WTC11 (cell line): ENCODE measurements around the gene NENF. TPM values are rescaled to one million over a fixed set of nuclear protein-coding genes. Genes with fewer than 3 reads are reported as not detected.
A peak's percentile ranks its signal among the peaks of the same experiment; 100 is the strongest.

Experiments used
- ATAC-seq: fragments of 200-7000 bp; cut with Tn5 transposase; 2 replicates; pipeline ENCODE4 v1.10.0; 2021; ENCODE audit warnings: mild to moderate bottlenecking, moderate library complexity
- CTCF ChIA-PET: fragments of 300-600 bp; sonication (Branson Sonifier 250); formaldehyde crosslinking; loops from one replicate; lab custom pipeline; 2021; ENCODE audit warnings: antibody characterized with exemption; lab: Charles Lee
- POLR2A ChIA-PET: fragments of 350-600 bp; sonication (Branson Sonifier 250); formaldehyde crosslinking; loops from one replicate; lab custom pipeline; 2021; ENCODE audit warnings: antibody characterized with exemption; lab: Charles Lee
- DNase-seq: peaks from one replicate; pipeline ENCODE4 v3.0.0; 2021; ENCODE audit warnings: low spot score
- H3K27ac Mint-ChIP-seq: 2 replicates; pipeline ENCODE4 v1.8.0; 2021; ENCODE audit warnings: mixed read lengths
- H3K27me3 Mint-ChIP-seq: 2 replicates; pipeline ENCODE4 v1.8.0; 2021; ENCODE audit warnings: low read depth, mild to moderate bottlenecking, moderate library complexity, mixed read lengths
- H3K36me3 Mint-ChIP-seq: 2 replicates; pipeline ENCODE4 v1.8.0; 2021; ENCODE audit warnings: mixed read lengths
- H3K4me1 Mint-ChIP-seq: 2 replicates; pipeline ENCODE4 v1.8.0; 2022; ENCODE audit warnings: mixed read lengths
- H3K4me3 Mint-ChIP-seq: 2 replicates; pipeline ENCODE4 v1.8.0; 2021; ENCODE audit warnings: mild to moderate bottlenecking, moderate library complexity, mixed read lengths
- H3K9me3 Mint-ChIP-seq: 2 replicates; pipeline ENCODE4 v1.8.0; 2021; ENCODE audit warnings: mixed read lengths
- ARID4B ChIP-seq: sonication (generic); formaldehyde crosslinking; IDR thresholded peaks from 2 replicates; pipeline ENCODE4 v1.8.0; 2023; ENCODE audit warnings: missing genetic modification reagents, mild to moderate bottlenecking, borderline replicate concordance
- ATF6 ChIP-seq: sonication (generic); formaldehyde crosslinking; IDR thresholded peaks from 2 replicates; pipeline ENCODE4 v1.8.1; 2023; ENCODE audit warnings: mild to moderate bottlenecking, missing genetic modification reagents
- CTCF ChIP-seq: fragments of 200-600 bp; IDR thresholded peaks from 2 replicates; pipeline ENCODE4 v1.8.0; 2022; ENCODE audit warnings: antibody characterized with exemption
- E2F4 ChIP-seq: sonication (generic); formaldehyde crosslinking; IDR thresholded peaks from 2 replicates; pipeline ENCODE4 v1.8.1; 2022; ENCODE audit warnings: low read depth, mild to moderate bottlenecking, moderate library complexity, missing genetic modification reagents, borderline replicate concordance
- ELF4 ChIP-seq: sonication (generic); formaldehyde crosslinking; IDR thresholded peaks from 2 replicates; pipeline ENCODE4 v1.8.1; 2022; ENCODE audit warnings: low read depth, mild to moderate bottlenecking, moderate library complexity, missing genetic modification reagents
- EMX1 ChIP-seq: fragments of 250-450 bp; sonication (Bioruptor Pico); IDR thresholded peaks from 2 replicates; pipeline ENCODE4 v1.8.0; 2021; ENCODE audit warnings: mild to moderate bottlenecking
- FOXP4 ChIP-seq: sonication (generic); formaldehyde crosslinking; IDR thresholded peaks from 2 replicates; pipeline ENCODE4 v1.8.0; 2022; ENCODE audit warnings: mild to moderate bottlenecking, missing genetic modification reagents
- GABPB1 ChIP-seq: sonication (generic); formaldehyde crosslinking; IDR thresholded peaks from 2 replicates; pipeline ENCODE4 v1.8.1; 2023; ENCODE audit warnings: mild to moderate bottlenecking, missing genetic modification reagents
- HMGA2 ChIP-seq: fragments of 250-450 bp; sonication (Bioruptor Pico); IDR thresholded peaks from 2 replicates; pipeline ENCODE4 v1.4.0; 2021; ENCODE audit warnings: mild to moderate bottlenecking, moderate library complexity
- NR1H2 ChIP-seq: sonication (generic); formaldehyde crosslinking; IDR thresholded peaks from 2 replicates; pipeline ENCODE4 v1.9.0; 2021; ENCODE audit warnings: mild to moderate bottlenecking, moderate library complexity, missing genetic modification reagents
- ZNF121 ChIP-seq: sonication (generic); formaldehyde crosslinking; IDR thresholded peaks from 2 replicates; pipeline ENCODE4 v1.8.0; 2023; ENCODE audit warnings: missing genetic modification reagents
- ZNF416 ChIP-seq: fragments of 250-450 bp; sonication (Bioruptor Pico); IDR thresholded peaks from 2 replicates; pipeline ENCODE4 v1.9.0; 2021; ENCODE audit warnings: mild to moderate bottlenecking, inconsistent platforms
- ZNF671 ChIP-seq: fragments of 250-450 bp; sonication (Bioruptor Pico); IDR thresholded peaks from 2 replicates; pipeline ENCODE4 v1.8.0; 2021; ENCODE audit warnings: mild to moderate bottlenecking
- total RNA-seq: library from RNA; stranded (reverse); gene quantifications from 3 replicates; pipeline ENCODE4 v1.2.3, GENCODE V29; 2021

NENF gene
- total RNA-seq, 1 experiment from 2014 or later: 27.3 TPM

GRCh38 chr1:212455803-212456528 lies 23.2 kb downstream of the NENF start:
- POLR2A ChIA-PET: interaction anchor here (1.1 to 1.5 kb wide), 4 partner anchors 103 to 420 kb away, joined by 3 to 7 read pairs (median 4); partner anchors contain the start of genes ATF3, DTL and INTS7
- CTCF ChIA-PET: interaction anchor here (0.5 to 4.8 kb wide), 113 partner anchors 10 to 775 kb away, joined by 3 to 55 read pairs (median 5); partner anchors contain the start of genes ATF3, BATF3, DTL and INTS7
- no peak overlapping the region for H3K4me3 Mint-ChIP-seq
- peak; percentile 79 for ATAC-seq
- H3K9me3 Mint-ChIP-seq: 0 out of 2 replicates have a peak, but pooled peaks cover 7% of the 10 kb centered on the region
- peak; percentile 93 for DNase-seq
- no peaks in the 10 kb centered on the region for H3K27me3 Mint-ChIP-seq
- no peaks in the 10 kb centered on the region for H3K36me3 Mint-ChIP-seq
- TF ChIP-seq ZNF671 (0 out of 2 replicates have a peak, but pooled peaks have one; percentile 38), FOXP4 (CRISPR knock-in tag) (no peak), ARID4B (no peak), ATF6 (CRISPR knock-in tag) (no peak), HMGA2 (no peak), ELF4 (CRISPR knock-in tag) (no peak), NR1H2 (CRISPR knock-in tag) (no peak), CTCF (peak; percentile 99), ZNF121 (CRISPR knock-in tag) (peak; percentile 94), GABPB1 (CRISPR knock-in tag) (no peak), ZNF416 (CRISPR knock-in tag) (no peak), EMX1 (CRISPR knock-in tag) (no peak)
- H3K27ac Mint-ChIP-seq: no peak overlapping the region
- H3K4me1 Mint-ChIP-seq: no peaks in the 10 kb centered on the region

GRCh38 chr1:212457740-212458338 lies 25.1 kb downstream of the NENF start:
- ChIA-PET POLR2A (interaction anchor here (1.1 kb wide), 1 partner anchor 151 kb away, joined by 7 read pairs; the partner anchor contains the start of gene ATF3), CTCF (interaction anchor here (0.5 to 4.8 kb wide), 40 partner anchors 8 to 777 kb away, joined by 3 to 55 read pairs (median 5); partner anchors contain the start of genes ATF3, BATF3, DTL and INTS7)
- peak; percentile 45 for ATAC-seq

More at GRCh38 chr1:212457740-212458338, 25.1 kb downstream of the NENF start:
- Mint-ChIP-seq H3K27ac (no peak overlapping the region), H3K4me3 (no peak overlapping the region), H3K4me1 (peaks cover 10% of the 10 kb centered on the region), H3K27me3 (no peaks in the 10 kb centered on the region), H3K36me3 (no peaks in the 10 kb centered on the region), H3K9me3 (0 out of 2 replicates have a peak, but pooled peaks cover 7% of the 10 kb centered on the region)
- peak; percentile 85 for DNase-seq
- TF ChIP-seq E2F4 (CRISPR knock-in tag): no peak
- TF ChIP-seq CTCF: peak; percentile 70; the same call in 1 of the 2 replicates
